Esophagus squamous epithelium (tissue), 4 donors: Measurements from ENCODE around the gene UBE2E1.

Experiments
- POLR2A ChIP-seq, 4 donors: fragments of 450-650 bp; IDR thresholded peaks; one replicate each; pipeline ENCODE4 v1.6.1; 2017; ENCODE audit warnings: antibody characterized with exemption in 4 of 4, mild to moderate bottlenecking in 4 of 4, moderate library complexity in 3 of 4
- TF ChIP-seq, protein P1 (sequence below), 6 experiments: fragments of 450-650 bp in 4 of 6; fragments of 200-600 bp in 2 of 6; sonication (generic) in 2 of 6; IDR thresholded peaks; one replicate each; pipeline ENCODE4 v1.5.1; 2016 to 2019; ENCODE audit warnings: antibody characterized with exemption in 6 of 6, mild to moderate bottlenecking in 4 of 6, moderate library complexity in 4 of 6

DNA sequence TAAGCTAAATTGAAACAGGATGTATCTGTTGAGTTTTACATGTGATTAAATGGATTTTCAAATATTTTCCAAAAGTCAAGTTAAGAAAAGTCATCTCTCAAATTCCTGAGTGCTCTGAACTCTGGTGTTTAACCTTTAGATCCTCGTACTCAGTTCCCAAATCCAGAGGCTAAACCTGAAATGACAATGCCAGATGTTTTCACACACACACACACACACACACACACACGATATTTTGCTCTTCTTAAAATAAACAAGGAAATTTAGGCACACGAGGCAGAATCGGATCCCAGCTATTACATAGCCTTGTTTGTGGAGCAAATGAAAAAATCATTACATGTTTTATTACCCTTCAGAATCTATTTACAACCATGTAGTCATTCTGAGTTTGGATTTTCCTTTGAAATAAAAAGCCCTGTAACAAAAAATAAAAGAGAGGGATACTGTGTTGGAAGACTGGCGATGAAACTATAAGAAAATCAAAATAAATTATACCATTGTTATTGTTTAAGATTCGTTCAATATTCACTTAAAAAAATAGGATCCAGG is 20.6 kb upstream of the UBE2E1 start:
- TF ChIP-seq, protein P1, sequence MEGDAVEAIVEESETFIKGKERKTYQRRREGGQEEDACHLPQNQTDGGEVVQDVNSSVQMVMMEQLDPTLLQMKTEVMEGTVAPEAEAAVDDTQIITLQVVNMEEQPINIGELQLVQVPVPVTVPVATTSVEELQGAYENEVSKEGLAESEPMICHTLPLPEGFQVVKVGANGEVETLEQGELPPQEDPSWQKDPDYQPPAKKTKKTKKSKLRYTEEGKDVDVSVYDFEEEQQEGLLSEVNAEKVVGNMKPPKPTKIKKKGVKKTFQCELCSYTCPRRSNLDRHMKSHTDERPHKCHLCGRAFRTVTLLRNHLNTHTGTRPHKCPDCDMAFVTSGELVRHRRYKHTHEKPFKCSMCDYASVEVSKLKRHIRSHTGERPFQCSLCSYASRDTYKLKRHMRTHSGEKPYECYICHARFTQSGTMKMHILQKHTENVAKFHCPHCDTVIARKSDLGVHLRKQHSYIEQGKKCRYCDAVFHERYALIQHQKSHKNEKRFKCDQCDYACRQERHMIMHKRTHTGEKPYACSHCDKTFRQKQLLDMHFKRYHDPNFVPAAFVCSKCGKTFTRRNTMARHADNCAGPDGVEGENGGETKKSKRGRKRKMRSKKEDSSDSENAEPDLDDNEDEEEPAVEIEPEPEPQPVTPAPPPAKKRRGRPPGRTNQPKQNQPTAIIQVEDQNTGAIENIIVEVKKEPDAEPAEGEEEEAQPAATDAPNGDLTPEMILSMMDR (IDR thresholded peaks at IDR 0.05): no peak
- TF ChIP-seq POLR2A (IDR thresholded peaks at IDR 0.05): no peak
